ENCODE data around the gene H2BW2. TPM values are rescaled to one million over a fixed set of nuclear protein-coding genes. Genes with fewer than 3 reads are reported as not detected.

H2BW2 gene
- total RNA-seq: under 0.01 TPM in 1 of 2 replicates, not detected in the other

DNA sequence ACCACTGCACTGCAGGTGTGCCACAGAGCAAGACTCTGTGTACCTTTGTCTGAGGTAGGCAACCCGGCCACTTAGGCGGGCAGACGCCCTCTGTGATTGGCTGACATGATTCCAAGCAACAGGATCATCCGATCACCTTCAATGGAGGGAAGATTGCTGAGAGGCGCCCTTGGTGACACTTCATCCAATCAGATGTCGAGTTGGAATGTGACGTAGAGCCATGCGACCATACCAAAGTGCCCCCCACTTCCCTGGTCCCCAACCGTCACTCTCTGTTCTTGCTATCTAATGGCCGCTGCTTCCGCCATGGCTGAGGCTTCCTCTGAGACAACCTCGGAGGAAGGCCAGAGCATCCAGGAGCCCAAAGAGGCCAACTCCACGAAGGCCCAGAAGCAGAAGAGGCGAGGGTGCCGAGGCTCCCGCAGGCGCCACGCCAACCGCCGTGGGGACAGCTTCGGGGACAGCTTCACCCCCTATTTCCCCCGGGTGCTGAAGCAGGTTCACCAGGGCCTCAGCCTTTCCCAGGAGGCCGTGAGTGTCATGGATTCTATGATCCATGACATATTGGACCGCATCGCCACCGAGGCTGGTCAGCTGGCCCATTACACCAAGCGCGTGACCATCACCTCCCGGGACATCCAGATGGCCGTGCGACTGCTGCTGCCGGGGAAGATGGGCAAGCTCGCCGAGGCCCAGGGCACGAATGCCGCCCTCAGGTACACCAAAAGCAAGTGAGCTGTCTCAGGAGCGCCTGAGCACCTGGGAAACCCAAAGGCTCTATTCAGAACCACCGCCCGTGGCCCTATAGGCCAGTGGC lies at the start of gene H2BW2:
H2BW2 (plus strand) TSS at position 268 of the 817 bp plus-strand sequence; CDS start at position 307, 39 bp downstream.

DNA sequence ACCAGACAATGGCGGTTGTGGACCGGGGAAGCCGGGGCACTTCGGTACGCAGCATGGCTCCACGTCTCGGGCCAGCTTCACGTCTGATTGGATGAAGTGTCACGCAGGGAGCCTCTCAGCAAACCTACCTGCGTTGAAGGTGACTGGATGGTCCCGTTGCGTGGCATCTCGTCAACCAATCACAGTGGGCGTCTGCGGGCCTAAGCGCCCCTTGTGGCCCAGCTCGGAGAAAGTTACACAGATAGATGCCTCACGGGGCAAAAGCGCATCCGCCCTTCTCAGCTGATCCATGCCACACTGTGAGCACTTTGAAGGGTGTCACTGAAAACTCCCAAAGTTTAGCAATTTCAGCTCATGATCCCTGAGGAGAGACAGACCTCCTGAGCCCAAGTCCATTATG lies 26.1 kb upstream of the H2BW2 start, which contains the start of gene H2BW1:
H2BW1 (minus strand) TSS at position 103 of the 400 bp plus-strand sequence. CDS start 132 bp downstream, outside the sequence.

DNA sequence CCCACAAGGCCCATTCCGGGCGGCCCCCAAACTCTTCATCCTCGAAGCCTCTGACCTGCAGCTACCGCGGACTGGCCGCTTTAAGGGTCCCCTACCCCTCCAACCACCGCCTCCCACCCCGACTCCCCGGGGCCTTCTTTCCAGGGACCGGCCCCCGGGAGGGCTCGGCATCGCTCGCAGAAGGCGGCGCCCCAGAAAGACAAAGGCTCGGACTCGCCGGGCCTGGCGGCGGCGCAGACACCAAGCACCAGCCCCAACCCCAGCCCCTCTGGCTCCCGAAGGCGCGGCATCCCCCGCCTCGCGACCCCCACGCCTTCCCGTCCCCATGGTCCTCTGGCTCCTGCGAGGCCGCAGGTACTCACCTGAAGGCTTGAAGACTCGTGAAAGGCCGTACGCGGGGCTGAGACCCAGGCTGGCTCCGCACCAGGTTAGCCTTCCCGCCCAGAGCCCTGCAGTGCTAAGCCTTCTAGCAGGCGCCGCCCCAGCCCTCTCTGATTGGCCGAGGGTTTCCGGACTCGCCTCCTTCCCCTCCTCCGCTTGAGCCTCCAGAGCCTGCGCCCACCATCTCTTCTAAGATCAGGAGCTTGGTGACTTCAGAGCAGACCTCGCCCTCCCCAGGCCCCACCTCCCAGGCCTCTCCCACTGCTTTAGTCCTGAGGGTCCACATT lies 36.2 kb downstream of the H2BW2 start, which contains the start of gene TMSB15C:
TMSB15C (minus strand) TSS at position 459 of the 668 bp plus-strand sequence.

Other genes starting within 250 kb of the H2BW2 start
- 0.66 and 0.73 TPM in 2 replicates for gene RAB9B, start 207.7 kb upstream of the H2BW2 start, total RNA-seq
- gene TMSB15B, start 77.3 kb upstream of the H2BW2 start, total RNA-seq: 3.0 and 9.9 TPM in 2 replicates
- gene H2BW1, start 26.2 kb upstream of the H2BW2 start, total RNA-seq: not detected in 2 replicates
- 2.5 and 3.8 TPM in 2 replicates for gene TMSB15C, start 36.3 kb downstream of the H2BW2 start, total RNA-seq
- gene ZCCHC18, start 72.6 kb downstream of the H2BW2 start, total RNA-seq: 0.33 TPM in 1 of 2 replicates, not detected in the other
- gene SLC25A53, start 117.1 kb downstream of the H2BW2 start, total RNA-seq: 12.7 and 17.0 TPM in 2 replicates
- 13.7 and 16.7 TPM in 2 replicates for gene FAM199X, start 126.5 kb downstream of the H2BW2 start, total RNA-seq
- not detected in 2 replicates for gene ESX1, start 215.0 kb downstream of the H2BW2 start, total RNA-seq